HEK293 (cell line): ENCODE measurements around the gene GLRA3.

ENCODE experiments used
- HOXD13 ChIP-seq: sonication (generic); formaldehyde crosslinking; IDR thresholded peaks from 2 replicates; pipeline ENCODE4 v1.8.0; 2022; ENCODE audit warnings: missing genetic modification reagents, borderline replicate concordance
- REPIN1 ChIP-seq: fragments of 450-650 bp; formaldehyde crosslinking; IDR thresholded peaks from 2 replicates; pipeline ENCODE4 v1.5.1; 2017; ENCODE audit warnings: missing biosample characterization, missing genetic modification characterization, low read depth
- ZNF202 ChIP-seq: fragments of 450-650 bp; formaldehyde crosslinking; IDR thresholded peaks from 2 replicates; pipeline ENCODE4 v1.5.1; 2016; ENCODE audit warnings: missing biosample characterization, missing genetic modification characterization, borderline replicate concordance
- ZNF416 ChIP-seq: fragments of 450-650 bp; formaldehyde crosslinking; IDR thresholded peaks from 2 replicates; pipeline ENCODE4 v1.5.1; 2016; ENCODE audit warnings: missing biosample characterization, missing genetic modification characterization
- ZNF510 ChIP-seq: fragments of 450-650 bp; formaldehyde crosslinking; IDR thresholded peaks from 2 replicates; pipeline ENCODE4 v1.5.1; 2018; ENCODE audit warnings: mild to moderate bottlenecking, missing genetic modification characterization, missing biosample characterization; ENCODE audit not compliant: insufficient replicate concordance
- ZNF529 ChIP-seq: fragments of 450-650 bp; formaldehyde crosslinking; IDR thresholded peaks from 2 replicates; pipeline ENCODE4 v1.5.1; 2017; ENCODE audit warnings: missing genetic modification characterization, missing biosample characterization; ENCODE audit not compliant: insufficient replicate concordance
- ZNF530 ChIP-seq: fragments of 450-650 bp; formaldehyde crosslinking; IDR thresholded peaks from 2 replicates; pipeline ENCODE4 v1.5.1; 2016; ENCODE audit warnings: low read depth, missing biosample characterization, missing genetic modification characterization
- ZNF596 ChIP-seq: fragments of 450-650 bp; IDR thresholded peaks from 2 replicates; pipeline ENCODE4 v1.5.0; 2018; ENCODE audit warnings: missing biosample characterization, mild to moderate bottlenecking, missing genetic modification characterization, moderate library complexity
- TF ChIP-seq, protein P1 (sequence below): fragments of 450-650 bp; formaldehyde crosslinking; IDR thresholded peaks from 2 replicates; pipeline ENCODE4 v1.5.1; 2016; ENCODE audit warnings: missing biosample characterization, missing genetic modification characterization
- TF ChIP-seq, protein P2 (sequence below): fragments of 450-650 bp; formaldehyde crosslinking; IDR thresholded peaks from 2 replicates; pipeline ENCODE4 v1.5.1; 2016; ENCODE audit warnings: missing biosample characterization, missing genetic modification characterization
- TF ChIP-seq, protein P3 (sequence below): fragments of 450-650 bp; formaldehyde crosslinking; IDR thresholded peaks from 2 replicates; pipeline ENCODE4 v1.5.1; 2016; ENCODE audit warnings: missing biosample characterization, missing genetic modification characterization
- TF ChIP-seq, protein P4 (sequence below): fragments of 450-650 bp; formaldehyde crosslinking; conservative IDR thresholded peaks from 2 replicates; pipeline ENCODE4 v1.5.1; 2016; ENCODE audit warnings: low read depth, missing biosample characterization, missing genetic modification characterization

DNA sequence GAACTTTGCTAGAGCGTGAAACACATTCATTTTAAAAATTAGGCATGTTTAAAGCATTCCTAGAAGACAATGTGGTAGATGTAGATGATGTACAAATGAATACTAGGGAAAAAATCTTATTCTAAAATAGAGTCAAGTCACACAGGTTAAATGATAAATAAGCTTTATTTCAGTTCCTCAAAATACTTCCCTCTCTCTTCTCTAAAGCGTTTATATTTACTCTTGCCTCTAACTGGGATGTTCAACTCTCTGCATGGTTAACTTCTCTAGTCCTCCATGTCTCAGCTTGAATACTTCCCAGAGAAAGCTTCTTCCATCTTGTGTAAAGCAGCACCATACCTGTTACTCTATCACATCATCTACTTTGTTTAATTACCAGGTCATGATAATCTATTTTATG, 30.9 kb upstream of the GLRA3 start:
- TF ChIP-seq, protein P1, sequence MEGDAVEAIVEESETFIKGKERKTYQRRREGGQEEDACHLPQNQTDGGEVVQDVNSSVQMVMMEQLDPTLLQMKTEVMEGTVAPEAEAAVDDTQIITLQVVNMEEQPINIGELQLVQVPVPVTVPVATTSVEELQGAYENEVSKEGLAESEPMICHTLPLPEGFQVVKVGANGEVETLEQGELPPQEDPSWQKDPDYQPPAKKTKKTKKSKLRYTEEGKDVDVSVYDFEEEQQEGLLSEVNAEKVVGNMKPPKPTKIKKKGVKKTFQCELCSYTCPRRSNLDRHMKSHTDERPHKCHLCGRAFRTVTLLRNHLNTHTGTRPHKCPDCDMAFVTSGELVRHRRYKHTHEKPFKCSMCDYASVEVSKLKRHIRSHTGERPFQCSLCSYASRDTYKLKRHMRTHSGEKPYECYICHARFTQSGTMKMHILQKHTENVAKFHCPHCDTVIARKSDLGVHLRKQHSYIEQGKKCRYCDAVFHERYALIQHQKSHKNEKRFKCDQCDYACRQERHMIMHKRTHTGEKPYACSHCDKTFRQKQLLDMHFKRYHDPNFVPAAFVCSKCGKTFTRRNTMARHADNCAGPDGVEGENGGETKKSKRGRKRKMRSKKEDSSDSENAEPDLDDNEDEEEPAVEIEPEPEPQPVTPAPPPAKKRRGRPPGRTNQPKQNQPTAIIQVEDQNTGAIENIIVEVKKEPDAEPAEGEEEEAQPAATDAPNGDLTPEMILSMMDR (tag by site-specific recombination) = no peak
- TF ChIP-seq, protein P2, sequence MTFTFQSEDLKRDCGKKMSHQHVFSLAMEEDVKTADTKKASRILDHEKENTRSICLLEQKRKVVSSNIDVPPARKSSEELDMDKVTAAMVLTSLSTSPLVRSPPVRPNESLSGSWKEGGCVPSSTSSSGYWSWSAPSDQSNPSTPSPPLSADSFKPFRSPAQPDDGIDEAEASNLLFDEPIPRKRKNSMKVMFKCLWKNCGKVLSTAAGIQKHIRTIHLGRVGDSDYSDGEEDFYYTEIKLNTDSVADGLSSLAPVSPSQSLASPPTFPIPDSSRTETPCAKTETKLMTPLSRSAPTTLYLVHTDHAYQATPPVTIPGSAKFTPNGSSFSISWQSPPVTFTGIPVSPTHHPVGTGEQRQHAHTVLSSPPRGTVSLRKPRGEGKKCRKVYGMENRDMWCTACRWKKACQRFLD (tag by site-specific recombination) = no peak
- no peak for TF ChIP-seq HOXD13 (CRISPR knock-in tag)
- TF ChIP-seq ZNF510 (tag by site-specific recombination) = no peak
- no peak for TF ChIP-seq ZNF416
- TF ChIP-seq, protein P3, sequence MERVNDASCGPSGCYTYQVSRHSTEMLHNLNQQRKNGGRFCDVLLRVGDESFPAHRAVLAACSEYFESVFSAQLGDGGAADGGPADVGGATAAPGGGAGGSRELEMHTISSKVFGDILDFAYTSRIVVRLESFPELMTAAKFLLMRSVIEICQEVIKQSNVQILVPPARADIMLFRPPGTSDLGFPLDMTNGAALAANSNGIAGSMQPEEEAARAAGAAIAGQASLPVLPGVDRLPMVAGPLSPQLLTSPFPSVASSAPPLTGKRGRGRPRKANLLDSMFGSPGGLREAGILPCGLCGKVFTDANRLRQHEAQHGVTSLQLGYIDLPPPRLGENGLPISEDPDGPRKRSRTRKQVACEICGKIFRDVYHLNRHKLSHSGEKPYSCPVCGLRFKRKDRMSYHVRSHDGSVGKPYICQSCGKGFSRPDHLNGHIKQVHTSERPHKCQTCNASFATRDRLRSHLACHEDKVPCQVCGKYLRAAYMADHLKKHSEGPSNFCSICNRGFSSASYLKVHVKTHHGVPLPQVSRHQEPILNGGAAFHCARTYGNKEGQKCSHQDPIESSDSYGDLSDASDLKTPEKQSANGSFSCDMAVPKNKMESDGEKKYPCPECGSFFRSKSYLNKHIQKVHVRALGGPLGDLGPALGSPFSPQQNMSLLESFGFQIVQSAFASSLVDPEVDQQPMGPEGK (tag by site-specific recombination) = no peak
- TF ChIP-seq, protein P4, sequence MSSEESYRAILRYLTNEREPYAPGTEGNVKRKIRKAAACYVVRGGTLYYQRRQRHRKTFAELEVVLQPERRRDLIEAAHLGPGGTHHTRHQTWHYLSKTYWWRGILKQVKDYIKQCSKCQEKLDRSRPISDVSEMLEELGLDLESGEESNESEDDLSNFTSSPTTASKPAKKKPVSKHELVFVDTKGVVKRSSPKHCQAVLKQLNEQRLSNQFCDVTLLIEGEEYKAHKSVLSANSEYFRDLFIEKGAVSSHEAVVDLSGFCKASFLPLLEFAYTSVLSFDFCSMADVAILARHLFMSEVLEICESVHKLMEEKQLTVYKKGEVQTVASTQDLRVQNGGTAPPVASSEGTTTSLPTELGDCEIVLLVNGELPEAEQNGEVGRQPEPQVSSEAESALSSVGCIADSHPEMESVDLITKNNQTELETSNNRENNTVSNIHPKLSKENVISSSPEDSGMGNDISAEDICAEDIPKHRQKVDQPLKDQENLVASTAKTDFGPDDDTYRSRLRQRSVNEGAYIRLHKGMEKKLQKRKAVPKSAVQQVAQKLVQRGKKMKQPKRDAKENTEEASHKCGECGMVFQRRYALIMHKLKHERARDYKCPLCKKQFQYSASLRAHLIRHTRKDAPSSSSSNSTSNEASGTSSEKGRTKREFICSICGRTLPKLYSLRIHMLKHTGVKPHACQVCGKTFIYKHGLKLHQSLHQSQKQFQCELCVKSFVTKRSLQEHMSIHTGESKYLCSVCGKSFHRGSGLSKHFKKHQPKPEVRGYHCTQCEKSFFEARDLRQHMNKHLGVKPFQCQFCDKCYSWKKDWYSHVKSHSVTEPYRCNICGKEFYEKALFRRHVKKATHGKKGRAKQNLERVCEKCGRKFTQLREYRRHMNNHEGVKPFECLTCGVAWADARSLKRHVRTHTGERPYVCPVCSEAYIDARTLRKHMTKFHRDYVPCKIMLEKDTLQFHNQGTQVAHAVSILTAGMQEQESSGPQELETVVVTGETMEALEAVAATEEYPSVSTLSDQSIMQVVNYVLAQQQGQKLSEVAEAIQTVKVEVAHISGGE = no peak
- TF ChIP-seq ZNF529 = no peak
- TF ChIP-seq ZNF530 (tag by site-specific recombination) = no peak
- TF ChIP-seq ZNF202 (tag by site-specific recombination) = no peak
- no peak for TF ChIP-seq REPIN1 (tag by site-specific recombination)
- no peak for TF ChIP-seq ZNF596
